GM23248 (cell line): ENCODE measurements around the gene SMARCD2. TPM values are rescaled to one million over a fixed set of nuclear protein-coding genes. Genes with fewer than 3 reads are reported as not detected.
"Not testable (repeated sequence)": the region's sequence is repeated elsewhere in the genome, so short reads cannot be mapped to it uniquely, and the experiment has no call there.

Experiments
- DNase-seq: peaks from one replicate; pipeline ENCODE4 v3.0.0-alpha.2; 2015
- H2AFZ ChIP-seq: fragments of 200-600 bp; sonication (generic); 2 replicates; pipeline ENCODE4 v1.6.1; 2016; ENCODE audit warnings: antibody characterized with exemption
- H3F3A ChIP-seq: fragments of 200-600 bp; sonication (generic); 2 replicates; pipeline ENCODE4 v1.6.1; 2016; ENCODE audit warnings: mild to moderate bottlenecking, antibody characterized with exemption, mixed run types; ENCODE audit not compliant: insufficient read depth
- H3K27ac ChIP-seq: fragments of 200-600 bp; sonication (generic); 2 replicates; pipeline ENCODE4 v1.5.1; 2016; ENCODE audit warnings: mild to moderate bottlenecking
- H3K27me3 ChIP-seq: fragments of 200-600 bp; sonication (generic); replicated peaks from 2 replicates; pipeline ENCODE4 v1.6.1; 2016; ENCODE audit warnings: mild to moderate bottlenecking; ENCODE audit not compliant: insufficient read depth
- H3K36me3 ChIP-seq: fragments of 200-600 bp; sonication (generic); 2 replicates; pipeline ENCODE4 v1.6.1; 2016; ENCODE audit warnings: low read depth, mild to moderate bottlenecking
- H3K4me1 ChIP-seq: fragments of 200-600 bp; sonication (generic); 2 replicates; pipeline ENCODE4 v1.6.1; 2016; ENCODE audit warnings: mild to moderate bottlenecking; ENCODE audit not compliant: insufficient read depth
- H3K4me2 ChIP-seq: fragments of 200-600 bp; sonication (generic); one replicate; pipeline ENCODE4 v1.6.1; 2016; ENCODE audit warnings: mild to moderate bottlenecking; ENCODE audit not compliant: unreplicated experiment
- H3K4me3 ChIP-seq: fragments of 200-600 bp; sonication (generic); 2 replicates; pipeline ENCODE4 v1.5.1; 2016; ENCODE audit warnings: mild to moderate bottlenecking
- H3K79me2 ChIP-seq: fragments of 200-600 bp; sonication (generic); 2 replicates; pipeline ENCODE4 v1.6.1; 2016; ENCODE audit warnings: mild to moderate bottlenecking; ENCODE audit not compliant: insufficient read depth
- H3K9ac ChIP-seq: fragments of 200-600 bp; sonication (generic); 2 replicates; pipeline ENCODE4 v1.6.1; 2016; ENCODE audit warnings: mild to moderate bottlenecking
- H3K9me2 ChIP-seq: fragments of 200-600 bp; sonication (generic); 2 replicates; pipeline ENCODE4 v1.6.1; 2016; ENCODE audit warnings: mixed run types, mild to moderate bottlenecking, moderate library complexity; ENCODE audit not compliant: insufficient read depth
- H3K9me3 ChIP-seq: fragments of 200-600 bp; sonication (generic); one replicate; pipeline ENCODE4 v1.6.1; 2017; ENCODE audit warnings: low read depth
- H4K20me1 ChIP-seq: fragments of 200-600 bp; sonication (generic); 2 replicates; pipeline ENCODE4 v1.6.0; 2016; ENCODE audit not compliant: insufficient read depth
- EZH2 ChIP-seq: fragments of 200-600 bp; sonication (generic); IDR thresholded peaks from 2 replicates; pipeline ENCODE4 v1.6.1; 2018; ENCODE audit warnings: antibody characterized with exemption, mild to moderate bottlenecking; ENCODE audit not compliant: insufficient read depth, poor library complexity, severe bottlenecking
- EZH2phosphoT487 ChIP-seq: fragments of 200-600 bp; sonication (generic); IDR thresholded peaks from 2 replicates; pipeline ENCODE4 v1.6.1; 2018; ENCODE audit warnings: antibody characterized with exemption, moderate library complexity, mild to moderate bottlenecking, low read depth; ENCODE audit not compliant: insufficient read depth
- WGBS, 2 experiments: methylation state at CpG; one replicate each; pipeline ENCODE4 v1.1.6; 2015 to 2017; ENCODE audit warnings: low lambda C conversion rate in 2 of 2, low coverage in 1 of 2; ENCODE audit errors: missing lambda C conversion rate in 2 of 2; 5-methylcytosine and 5-hydroxymethylcytosine counted together
- in situ Hi-C: fragments of 300-500 bp; cut with MboI; formaldehyde crosslinking; loops from 2 replicates; pipeline ENCODE4 v1.15.0; 2020
- polyA plus RNA-seq: library from polyadenylated mRNA; unstranded; fragments of >200 nt; fragmentation: Nextera tagmentation; extraction: Ambion mirVana; gene quantifications from 2 replicates; pipeline ENCODE4 v1.2.1, GENCODE V29; 2016
- total RNA-seq: library from RNA; depleted of rRNA; stranded (reverse); fragments of >200 nt; shearing (Covaris generic); gene quantifications from 2 replicates; pipeline ENCODE4 v1.2.3, GENCODE V29; 2014

Gene SMARCD2
- total and polyA plus RNA-seq, 2 experiments from 2014 or later, result 29.3 to 88.5 TPM

GRCh38 chr17:63871646-63872365, 29.3 kb upstream of the SMARCD2 start:
- WGBS, 2 experiments, result 90 to 91% methylated on average over 14 of the region's 15 CpGs
- H3K79me2 ChIP-seq, H3K27me3 ChIP-seq, H3K9me3 ChIP-seq, H3K4me2 ChIP-seq, H3K9ac ChIP-seq, H3K9me2 ChIP-seq, H3K36me3 ChIP-seq, H2AFZ ChIP-seq, H4K20me1 ChIP-seq, in situ Hi-C loops, H3K27ac ChIP-seq, H3K4me3 ChIP-seq: not testable (repeated sequence)
- DNase-seq, result peak; percentile 32
- Histone ChIP-seq H3F3A (peaks cover 20% of the 10 kb centered on the region; the same call in 1 of the 2 replicates), H3K4me1 (peaks cover 15% of the 10 kb centered on the region)

GRCh38 chr17:63870292-63870665, 27.8 kb upstream of the SMARCD2 start:
- 33 to 37% methylated on average over 4 of the region's 4 CpGs for WGBS, 2 experiments
- H3K27me3 ChIP-seq, in situ Hi-C loops, H3K4me3 ChIP-seq, H4K20me1 ChIP-seq, H3K79me2 ChIP-seq, H3K9me3 ChIP-seq, H3K9me2 ChIP-seq, H3K36me3 ChIP-seq, H3K9ac ChIP-seq: not testable (repeated sequence)
- Histone ChIP-seq H3K4me1 (peaks cover 15% of the 10 kb centered on the region), H3K4me2 (peak overlapping the region; percentile 28), H3F3A (peaks cover 20% of the 10 kb centered on the region; the same call in 1 of the 2 replicates), H2AFZ (peak overlapping the region; percentile 56), H3K27ac (peak overlapping the region; percentile 47)
- peak; percentile 24 for DNase-seq

GRCh38 chr17:63869491-63870291, 27.2 kb upstream of the SMARCD2 start:
- 35 to 37% methylated on average over 9 of the region's 9 CpGs for WGBS, 2 experiments
- DNase-seq, result peak; percentile 42

GRCh38 chr17:63866625-63867024, 24.1 kb upstream of the SMARCD2 start:
- DNase-seq, result peak; percentile 22
- H3K79me2 ChIP-seq, H2AFZ ChIP-seq, H3K27ac ChIP-seq, in situ Hi-C loops, H3K4me3 ChIP-seq, H3K27me3 ChIP-seq, H3K4me2 ChIP-seq, H3K9ac ChIP-seq, H3K9me2 ChIP-seq, H3K9me3 ChIP-seq, H3K36me3 ChIP-seq, H4K20me1 ChIP-seq: not testable (repeated sequence)
- WGBS, 2 experiments, result 64 to 69% methylated on average over 7 of the region's 7 CpGs
- peaks cover 15% of the 10 kb centered on the region for H3K4me1 ChIP-seq
- H3F3A ChIP-seq, result peaks cover 20% of the 10 kb centered on the region; the same call in 1 of the 2 replicates

More at GRCh38 chr17:63869491-63870291, 27.2 kb upstream of the SMARCD2 start:
- in situ Hi-C loops, H3K79me2 ChIP-seq, H3K27me3 ChIP-seq, H4K20me1 ChIP-seq, H3K36me3 ChIP-seq, H3K9ac ChIP-seq, H3K9me2 ChIP-seq, H3K9me3 ChIP-seq, H3K4me3 ChIP-seq: not testable (repeated sequence)
- Histone ChIP-seq H3K4me1 (peaks cover 15% of the 10 kb centered on the region), H3F3A (peaks cover 20% of the 10 kb centered on the region; the same call in 1 of the 2 replicates), H3K27ac (peak overlapping the region; percentile 47), H2AFZ (peak overlapping the region; percentile 56), H3K4me2 (peak overlapping the region; percentile 28)

GRCh38 chr17:63859257-63859656, 16.8 kb upstream of the SMARCD2 start:
- no peaks in the 10 kb centered on the region for H3K4me1 ChIP-seq
- H4K20me1 ChIP-seq, result no peaks in the 10 kb centered on the region
- no peak overlapping the region for H3K27ac ChIP-seq
- no peaks in the 10 kb centered on the region for H3F3A ChIP-seq
- no peaks in the 10 kb centered on the region for H3K9me2 ChIP-seq
- no peak overlapping the region for H3K4me3 ChIP-seq
- 0 out of 2 replicates have a peak, but pooled peaks cover 4% of the 10 kb centered on the region for H3K27me3 ChIP-seq
- H3K36me3 ChIP-seq, result no peaks in the 10 kb centered on the region
- in situ Hi-C loops, result no loop called here
- no peak overlapping the region for H2AFZ ChIP-seq
- H3K9me3 ChIP-seq, result no peaks in the 10 kb centered on the region
- TF ChIP-seq EZH2, result no peak
- TF ChIP-seq EZH2phosphoT487, result no peak
- WGBS, 2 experiments, result 68 to 72% methylated on average over 3 of the region's 3 CpGs
- H3K79me2 ChIP-seq, result no peaks in the 10 kb centered on the region
- no peak overlapping the region for H3K4me2 ChIP-seq
- H3K9ac ChIP-seq, result no peak overlapping the region
- no peak for DNase-seq

GRCh38 chr17:63856425-63856824, 13.9 kb upstream of the SMARCD2 start:
- H3K9me2 ChIP-seq, H3K27me3 ChIP-seq, H3F3A ChIP-seq, DNase-seq, in situ Hi-C loops, H2AFZ ChIP-seq, H3K9ac ChIP-seq, H3K4me1 ChIP-seq, H3K27ac ChIP-seq, H3K9me3 ChIP-seq, H3K4me2 ChIP-seq, H4K20me1 ChIP-seq, H3K36me3 ChIP-seq, H3K4me3 ChIP-seq, H3K79me2 ChIP-seq: not testable (repeated sequence)
- WGBS, 2 experiments, result 82 to 87% methylated on average over 8 of the region's 8 CpGs
